ENCODE data around the gene GDF11.

GDF11 gene

DNA sequence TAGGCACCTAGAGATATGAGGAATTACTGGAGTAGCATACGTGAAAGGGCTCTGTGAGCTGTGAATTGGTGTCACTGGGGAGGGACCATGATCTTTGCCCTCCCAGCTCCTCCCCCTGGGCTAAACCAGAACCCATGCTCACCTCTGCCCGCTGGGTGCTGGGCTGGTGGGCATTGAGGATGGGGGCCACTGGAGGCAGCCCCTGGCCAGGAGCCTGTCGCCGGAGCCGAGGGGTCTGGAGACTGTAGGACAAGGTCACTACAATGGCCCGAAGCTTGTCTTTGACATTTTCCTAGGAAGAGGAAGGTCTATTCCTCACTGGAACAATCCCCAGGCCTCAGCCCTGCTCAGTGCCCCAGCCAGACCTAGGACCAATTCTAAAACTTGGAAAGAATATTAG, 46.8 kb upstream of the GDF11 start:
- Histone ChIP-seq H3K36me3 (ENCODE audit: control insufficient read depth in 2 of 2, insufficient read depth in 1 of 2, low read length in 2 of 2) (peaks cover 0 to 6% of the 10 kb centered on the region in 2 experiments; a peak in 1 of 3 replicates), H3K27ac (ENCODE audit: extremely low read depth, low read depth, low read length) (no peak overlapping the region), H3K9me3 (ENCODE audit: control insufficient read depth, insufficient read depth, low read depth, low read length) (no peaks in the 10 kb centered on the region), H3K4me1 (ENCODE audit: control insufficient read depth, insufficient read depth, low read length) (no peaks in the 10 kb centered on the region), H3K4me3 (ENCODE audit: low read depth, low read length) (no peak overlapping the region)
- TF ChIP-seq ZNF157 (tag by site-specific recombination; IDR thresholded peaks at IDR 0.05) (no peak), BCL11B (tag by site-specific recombination; IDR thresholded peaks at IDR 0.05; ENCODE audit: low read depth) (no peak), MYNN (tag by site-specific recombination; IDR thresholded peaks at IDR 0.05; ENCODE audit: borderline replicate concordance) (no peak), ZNF544 (tag by site-specific recombination; IDR thresholded peaks at IDR 0.05) (no peak), ZNF274 (IDR thresholded peaks at IDR 0.05; ENCODE audit: low read length) (no peak), ZNF274 (tag by site-specific recombination; IDR thresholded peaks at IDR 0.05; ENCODE audit: borderline replicate concordance) (no peak), ZNF394 (tag by site-specific recombination; IDR thresholded peaks at IDR 0.05; ENCODE audit: borderline replicate concordance) (no peak), ZNF423 (tag by site-specific recombination; IDR thresholded peaks at IDR 0.05) (no peak), ZNF624 (tag by site-specific recombination; IDR thresholded peaks at IDR 0.05) (no peak), ZNF433 (tag by site-specific recombination; IDR thresholded peaks at IDR 0.05; ENCODE audit: low read depth) (no peak), KLF10 (tag by site-specific recombination; IDR thresholded peaks at IDR 0.05) (no peak), IKZF3 (tag by site-specific recombination; IDR thresholded peaks at IDR 0.05) (no peak), ZNF239 (tag by site-specific recombination; IDR thresholded peaks at IDR 0.05) (no peak), YY2 (tag by site-specific recombination; IDR thresholded peaks at IDR 0.05) (no peak), ZNF2 (tag by site-specific recombination; IDR thresholded peaks at IDR 0.05) (no peak), SP2 (tag by site-specific recombination; IDR thresholded peaks at IDR 0.05) (no peak)
- TF ChIP-seq, protein P1, sequence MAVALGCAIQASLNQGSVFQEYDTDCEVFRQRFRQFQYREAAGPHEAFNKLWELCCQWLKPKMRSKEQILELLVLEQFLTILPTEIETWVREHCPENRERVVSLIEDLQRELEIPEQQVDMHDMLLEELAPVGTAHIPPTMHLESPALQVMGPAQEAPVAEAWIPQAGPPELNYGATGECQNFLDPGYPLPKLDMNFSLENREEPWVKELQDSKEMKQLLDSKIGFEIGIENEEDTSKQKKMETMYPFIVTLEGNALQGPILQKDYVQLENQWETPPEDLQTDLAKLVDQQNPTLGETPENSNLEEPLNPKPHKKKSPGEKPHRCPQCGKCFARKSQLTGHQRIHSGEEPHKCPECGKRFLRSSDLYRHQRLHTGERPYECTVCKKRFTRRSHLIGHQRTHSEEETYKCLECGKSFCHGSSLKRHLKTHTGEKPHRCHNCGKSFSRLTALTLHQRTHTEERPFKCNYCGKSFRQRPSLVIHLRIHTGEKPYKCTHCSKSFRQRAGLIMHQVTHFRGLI (tag by site-specific recombination; IDR thresholded peaks at IDR 0.05) = no peak
- TF ChIP-seq, protein P2, sequence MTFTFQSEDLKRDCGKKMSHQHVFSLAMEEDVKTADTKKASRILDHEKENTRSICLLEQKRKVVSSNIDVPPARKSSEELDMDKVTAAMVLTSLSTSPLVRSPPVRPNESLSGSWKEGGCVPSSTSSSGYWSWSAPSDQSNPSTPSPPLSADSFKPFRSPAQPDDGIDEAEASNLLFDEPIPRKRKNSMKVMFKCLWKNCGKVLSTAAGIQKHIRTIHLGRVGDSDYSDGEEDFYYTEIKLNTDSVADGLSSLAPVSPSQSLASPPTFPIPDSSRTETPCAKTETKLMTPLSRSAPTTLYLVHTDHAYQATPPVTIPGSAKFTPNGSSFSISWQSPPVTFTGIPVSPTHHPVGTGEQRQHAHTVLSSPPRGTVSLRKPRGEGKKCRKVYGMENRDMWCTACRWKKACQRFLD (tag by site-specific recombination; IDR thresholded peaks at IDR 0.05) = no peak
- TF ChIP-seq, protein P3, sequence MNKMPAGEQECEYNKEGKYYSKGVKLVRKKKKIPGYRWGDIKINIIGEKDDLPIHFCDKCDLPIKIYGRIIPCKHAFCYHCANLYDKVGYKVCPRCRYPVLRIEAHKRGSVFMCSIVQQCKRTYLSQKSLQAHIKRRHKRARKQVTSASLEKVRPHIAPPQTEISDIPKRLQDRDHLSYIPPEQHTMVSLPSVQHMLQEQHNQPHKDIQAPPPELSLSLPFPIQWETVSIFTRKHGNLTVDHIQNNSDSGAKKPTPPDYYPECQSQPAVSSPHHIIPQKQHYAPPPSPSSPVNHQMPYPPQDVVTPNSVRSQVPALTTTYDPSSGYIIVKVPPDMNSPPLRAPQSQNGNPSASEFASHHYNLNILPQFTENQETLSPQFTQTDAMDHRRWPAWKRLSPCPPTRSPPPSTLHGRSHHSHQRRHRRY (tag by site-specific recombination; IDR thresholded peaks at IDR 0.05) = no peak
- TF ChIP-seq, protein P4, sequence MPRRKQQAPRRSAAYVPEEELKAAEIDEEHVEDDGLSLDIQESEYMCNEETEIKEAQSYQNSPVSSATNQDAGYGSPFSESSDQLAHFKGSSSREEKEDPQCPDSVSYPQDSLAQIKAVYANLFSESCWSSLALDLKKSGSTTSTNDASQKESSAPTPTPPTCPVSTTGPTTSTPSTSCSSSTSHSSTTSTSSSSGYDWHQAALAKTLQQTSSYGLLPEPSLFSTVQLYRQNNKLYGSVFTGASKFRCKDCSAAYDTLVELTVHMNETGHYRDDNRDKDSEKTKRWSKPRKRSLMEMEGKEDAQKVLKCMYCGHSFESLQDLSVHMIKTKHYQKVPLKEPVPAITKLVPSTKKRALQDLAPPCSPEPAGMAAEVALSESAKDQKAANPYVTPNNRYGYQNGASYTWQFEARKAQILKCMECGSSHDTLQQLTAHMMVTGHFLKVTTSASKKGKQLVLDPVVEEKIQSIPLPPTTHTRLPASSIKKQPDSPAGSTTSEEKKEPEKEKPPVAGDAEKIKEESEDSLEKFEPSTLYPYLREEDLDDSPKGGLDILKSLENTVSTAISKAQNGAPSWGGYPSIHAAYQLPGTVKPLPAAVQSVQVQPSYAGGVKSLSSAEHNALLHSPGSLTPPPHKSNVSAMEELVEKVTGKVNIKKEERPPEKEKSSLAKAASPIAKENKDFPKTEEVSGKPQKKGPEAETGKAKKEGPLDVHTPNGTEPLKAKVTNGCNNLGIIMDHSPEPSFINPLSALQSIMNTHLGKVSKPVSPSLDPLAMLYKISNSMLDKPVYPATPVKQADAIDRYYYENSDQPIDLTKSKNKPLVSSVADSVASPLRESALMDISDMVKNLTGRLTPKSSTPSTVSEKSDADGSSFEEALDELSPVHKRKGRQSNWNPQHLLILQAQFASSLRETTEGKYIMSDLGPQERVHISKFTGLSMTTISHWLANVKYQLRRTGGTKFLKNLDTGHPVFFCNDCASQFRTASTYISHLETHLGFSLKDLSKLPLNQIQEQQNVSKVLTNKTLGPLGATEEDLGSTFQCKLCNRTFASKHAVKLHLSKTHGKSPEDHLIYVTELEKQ (tag by site-specific recombination; IDR thresholded peaks at IDR 0.05; ENCODE audit: borderline replicate concordance) = no peak
- ChIA-PET CTCF (interaction anchor here (0.8 to 1.7 kb wide), 3 partner anchors 10 to 19 kb away, joined by 4 to 7 read pairs (median 6); no protein-coding TSS in a partner anchor), POLR2A (interaction anchor here (0.5 to 0.6 kb wide), 2 partner anchors 35 to 152 kb away, joined by 4 to 8 read pairs; no protein-coding TSS in a partner anchor)
